Measurements from ENCODE around the gene FADS6.
A peak's percentile ranks its signal among the peaks of the same experiment; 100 is the strongest.

The FADS6 gene

DNA sequence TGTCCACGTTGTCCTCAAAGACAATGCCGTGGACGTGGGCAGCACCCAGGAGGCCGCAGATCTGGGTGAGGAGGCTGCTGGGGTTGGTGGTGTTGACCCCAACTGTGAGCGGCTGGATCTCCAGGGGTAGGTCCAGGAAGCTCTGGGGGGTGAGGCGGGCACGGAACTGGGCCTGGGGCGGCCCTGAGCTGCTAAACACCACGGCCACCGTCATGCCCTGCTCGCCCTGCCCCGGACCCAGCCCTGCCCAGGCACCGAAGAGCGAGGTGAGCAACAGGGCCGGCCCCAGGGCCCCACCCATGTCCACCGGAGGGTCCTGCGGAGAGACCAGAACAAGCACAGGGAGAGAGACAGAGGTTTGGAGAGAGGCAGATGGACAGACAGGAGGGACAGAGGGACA is 38.6 kb downstream of the FADS6 start:
- no peaks in the 10 kb centered on the region for H3K79me2 ChIP-seq (ENCODE audit: low read length)
- H3K4me2 ChIP-seq (ENCODE audit: low read depth, low read length), result no peak overlapping the region
- TF ChIP-seq EZH2phosphoT487 (IDR thresholded peaks at IDR 0.05; ENCODE audit: low read length), result no peak
- TF ChIP-seq, protein P1, sequence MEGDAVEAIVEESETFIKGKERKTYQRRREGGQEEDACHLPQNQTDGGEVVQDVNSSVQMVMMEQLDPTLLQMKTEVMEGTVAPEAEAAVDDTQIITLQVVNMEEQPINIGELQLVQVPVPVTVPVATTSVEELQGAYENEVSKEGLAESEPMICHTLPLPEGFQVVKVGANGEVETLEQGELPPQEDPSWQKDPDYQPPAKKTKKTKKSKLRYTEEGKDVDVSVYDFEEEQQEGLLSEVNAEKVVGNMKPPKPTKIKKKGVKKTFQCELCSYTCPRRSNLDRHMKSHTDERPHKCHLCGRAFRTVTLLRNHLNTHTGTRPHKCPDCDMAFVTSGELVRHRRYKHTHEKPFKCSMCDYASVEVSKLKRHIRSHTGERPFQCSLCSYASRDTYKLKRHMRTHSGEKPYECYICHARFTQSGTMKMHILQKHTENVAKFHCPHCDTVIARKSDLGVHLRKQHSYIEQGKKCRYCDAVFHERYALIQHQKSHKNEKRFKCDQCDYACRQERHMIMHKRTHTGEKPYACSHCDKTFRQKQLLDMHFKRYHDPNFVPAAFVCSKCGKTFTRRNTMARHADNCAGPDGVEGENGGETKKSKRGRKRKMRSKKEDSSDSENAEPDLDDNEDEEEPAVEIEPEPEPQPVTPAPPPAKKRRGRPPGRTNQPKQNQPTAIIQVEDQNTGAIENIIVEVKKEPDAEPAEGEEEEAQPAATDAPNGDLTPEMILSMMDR (IDR thresholded peaks at IDR 0.05; ENCODE audit: low read length), result no peak
- TF ChIP-seq EZH2 (optimal IDR thresholded peaks at IDR 0.05; ENCODE audit: low read depth, low read length), result no peak
- H3K9me2 ChIP-seq (replicated peaks; ENCODE audit: insufficient read depth, low read length), result no peaks in the 10 kb centered on the region
- H3K4me3 ChIP-seq (ENCODE audit: low read length), result no peak overlapping the region
- H4K20me1 ChIP-seq (ENCODE audit: insufficient read depth, low read length), result no peaks in the 10 kb centered on the region
- no peak overlapping the region for H3K9ac ChIP-seq (ENCODE audit: low read length)
- H3K4me1 ChIP-seq (ENCODE audit: low read length), result 0 out of 2 replicates have a peak, but pooled peaks cover 4% of the 10 kb centered on the region
- peaks cover 55% of the 10 kb centered on the region for H3K27me3 ChIP-seq (replicated peaks; ENCODE audit: insufficient read depth, low read length)
- H3K9me3 ChIP-seq (replicated peaks; ENCODE audit: insufficient read depth, low read length), result no peaks in the 10 kb centered on the region
- no peaks in the 10 kb centered on the region for H3K36me3 ChIP-seq (replicated peaks; ENCODE audit: insufficient read depth, low read length)
- no peak for DNase-seq
- H2AFZ ChIP-seq (ENCODE audit: low read length), result no peak overlapping the region
- H3K27ac ChIP-seq (ENCODE audit: low read length), result no peak overlapping the region
- H3F3A ChIP-seq (ENCODE audit: insufficient read depth, low read length), result no peaks in the 10 kb centered on the region

DNA sequence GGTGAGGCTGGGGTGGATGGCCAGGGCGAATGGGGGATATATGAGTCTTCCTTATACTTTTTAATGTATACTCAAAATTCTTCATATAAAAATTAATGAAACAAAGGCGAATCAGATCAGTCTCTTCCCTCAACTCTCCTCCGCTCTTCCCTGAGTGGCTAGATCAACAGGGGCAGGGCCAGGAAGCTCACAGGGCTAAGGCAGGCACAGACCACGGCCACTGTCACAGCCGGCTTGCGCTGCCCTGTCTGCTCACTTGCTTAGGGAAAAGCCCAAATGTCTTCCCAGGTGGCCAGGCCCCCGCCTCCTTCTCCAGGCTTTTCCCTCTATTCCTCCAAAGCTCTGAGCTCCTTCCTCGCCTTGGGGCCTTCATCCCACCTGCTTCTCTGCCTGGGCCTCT is 39.8 kb downstream of the FADS6 start:
- H4K20me1 ChIP-seq (ENCODE audit: insufficient read depth, low read length), result no peaks in the 10 kb centered on the region
- TF ChIP-seq, protein P1 (IDR thresholded peaks at IDR 0.05; ENCODE audit: low read length), result no peak
- TF ChIP-seq EZH2phosphoT487 (IDR thresholded peaks at IDR 0.05; ENCODE audit: low read length) (no peak), EZH2 (optimal IDR thresholded peaks at IDR 0.05; ENCODE audit: low read depth, low read length) (no peak)
- no peak overlapping the region for H3K9ac ChIP-seq (ENCODE audit: low read length)
- no peaks in the 10 kb centered on the region for H3F3A ChIP-seq (ENCODE audit: insufficient read depth, low read length)
- 0 out of 2 replicates have a peak, but pooled peaks cover 4% of the 10 kb centered on the region for H3K4me1 ChIP-seq (ENCODE audit: low read length)
- no peak for DNase-seq
- peaks cover 45% of the 10 kb centered on the region for H3K27me3 ChIP-seq (replicated peaks; ENCODE audit: insufficient read depth, low read length)
- no peak overlapping the region for H3K4me3 ChIP-seq (ENCODE audit: low read length)
- H3K36me3 ChIP-seq (replicated peaks; ENCODE audit: insufficient read depth, low read length), result no peaks in the 10 kb centered on the region
- H3K9me2 ChIP-seq (replicated peaks; ENCODE audit: insufficient read depth, low read length), result no peaks in the 10 kb centered on the region
- H3K27ac ChIP-seq (ENCODE audit: low read length), result no peak overlapping the region
- no peak overlapping the region for H3K4me2 ChIP-seq (ENCODE audit: low read depth, low read length)
- H3K9me3 ChIP-seq (replicated peaks; ENCODE audit: insufficient read depth, low read length), result no peaks in the 10 kb centered on the region
- no peaks in the 10 kb centered on the region for H3K79me2 ChIP-seq (ENCODE audit: low read length)
- no peak overlapping the region for H2AFZ ChIP-seq (ENCODE audit: low read length)

DNA sequence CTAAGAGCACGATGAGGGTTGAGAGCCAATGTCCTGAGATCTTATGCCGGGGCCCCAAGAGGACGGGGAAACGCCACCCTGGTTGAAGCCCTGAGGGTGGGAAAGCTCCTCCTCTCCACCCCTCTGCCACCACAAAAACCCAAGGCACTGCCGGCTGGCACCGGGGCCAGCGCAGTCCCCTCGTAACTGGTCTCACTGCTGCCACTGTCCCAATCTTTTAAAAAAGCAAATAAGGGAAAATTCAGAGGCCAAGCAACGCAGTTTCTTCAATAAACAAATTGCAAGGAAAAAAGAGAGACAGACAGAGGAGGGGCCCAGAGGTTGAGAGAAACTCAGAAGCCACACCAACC is 40.4 kb downstream of the FADS6 start:
- Histone ChIP-seq H3K79me2 (ENCODE audit: low read length) (no peaks in the 10 kb centered on the region), H3K27ac (ENCODE audit: low read length) (no peak overlapping the region), H3K4me1 (ENCODE audit: low read length) (0 out of 2 replicates have a peak, but pooled peaks cover 4% of the 10 kb centered on the region), H3F3A (ENCODE audit: insufficient read depth, low read length) (no peaks in the 10 kb centered on the region), H3K9me2 (replicated peaks; ENCODE audit: insufficient read depth, low read length) (no peaks in the 10 kb centered on the region), H3K9me3 (replicated peaks; ENCODE audit: insufficient read depth, low read length) (no peaks in the 10 kb centered on the region), H3K4me3 (ENCODE audit: low read length) (peak overlapping the region; percentile 73), H3K36me3 (replicated peaks; ENCODE audit: insufficient read depth, low read length) (no peaks in the 10 kb centered on the region), H2AFZ (ENCODE audit: low read length) (peak overlapping the region; percentile 84), H3K4me2 (ENCODE audit: low read depth, low read length) (peak overlapping the region; percentile 80), H3K9ac (ENCODE audit: low read length) (peak overlapping the region; percentile 36; the same call in 1 of the 2 replicates), H4K20me1 (ENCODE audit: insufficient read depth, low read length) (no peaks in the 10 kb centered on the region), H3K27me3 (replicated peaks; ENCODE audit: insufficient read depth, low read length) (peaks cover 43% of the 10 kb centered on the region)
- no peak for DNase-seq
- TF ChIP-seq, protein P1 (IDR thresholded peaks at IDR 0.05; ENCODE audit: low read length), result no peak
- no peak for TF ChIP-seq EZH2phosphoT487 (IDR thresholded peaks at IDR 0.05; ENCODE audit: low read length)
